GM15510 (cell line): ENCODE measurements around the gene ARHGEF35.
"Not testable (repeated sequence)": the region's sequence is repeated elsewhere in the genome, so short reads cannot be mapped to it uniquely, and the experiment has no call there.

Experiments used
- POLR2A ChIP-seq: IDR thresholded peaks from 3 replicates; pipeline ENCODE4 v1.6.1; 2011; ENCODE audit warnings: borderline replicate concordance; ENCODE audit not compliant: insufficient read length; ENCODE audit errors: extremely low read depth

The ARHGEF35 gene

DNA sequence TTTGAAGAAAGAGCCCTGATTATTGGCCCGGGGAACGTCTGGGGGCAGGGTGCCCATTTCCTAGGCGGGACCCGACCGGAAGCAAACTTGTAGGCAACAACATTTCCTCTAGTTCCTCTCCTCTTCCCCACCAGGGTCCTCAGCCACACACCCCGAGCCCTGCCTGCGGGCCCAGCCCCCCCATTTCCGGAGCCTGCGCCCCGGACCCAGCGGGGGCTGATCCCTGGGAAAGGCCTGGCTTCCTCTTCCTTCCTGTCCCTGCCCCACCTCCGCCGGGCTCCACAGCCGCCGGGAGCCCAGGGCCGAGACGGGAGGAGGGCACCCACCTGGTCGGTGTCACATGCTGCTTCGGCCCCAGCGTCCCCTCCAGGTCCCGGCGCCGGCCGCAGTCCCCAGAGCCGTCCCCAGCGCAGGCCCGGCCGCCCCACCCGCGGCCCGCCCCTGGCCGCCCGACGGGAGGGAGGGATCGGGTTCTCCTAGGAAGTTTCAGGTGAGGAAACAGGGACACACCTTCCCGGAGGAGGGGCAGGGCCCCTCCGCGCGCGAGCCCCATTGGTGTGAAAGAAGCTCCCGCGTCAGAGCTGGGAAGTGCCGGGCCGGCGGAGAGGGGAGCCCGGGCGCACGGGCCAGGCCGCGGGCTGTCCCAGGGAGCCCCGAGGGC is at the start of gene ARHGEF35:
Gene ARHGEF35, minus strand, starts transcription at position 622 of the 661 bp plus-strand sequence. CDS start 7,450 bp downstream, outside the sequence.
- not testable (repeated sequence) for TF ChIP-seq POLR2A

DNA sequence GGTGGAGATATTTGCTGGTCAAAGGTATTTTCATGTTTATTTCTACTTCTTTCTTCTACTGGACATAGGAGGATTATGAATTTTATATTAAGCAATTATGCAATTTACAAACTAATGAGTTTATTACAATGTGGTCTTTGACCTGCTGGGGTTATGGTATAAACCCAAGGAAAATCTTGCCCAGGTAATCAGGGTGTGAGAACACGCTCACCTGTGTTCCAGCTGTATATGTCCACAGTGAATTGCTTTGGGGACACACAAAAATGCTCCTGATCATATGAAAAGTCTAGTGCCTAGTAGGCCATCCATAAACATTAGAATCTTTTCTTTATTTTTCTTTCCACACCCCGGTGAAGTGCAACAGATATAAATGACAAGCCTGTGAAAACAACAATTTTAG is 43.7 kb upstream of the ARHGEF35 start, which contains the start of gene OR2A42:
Gene OR2A42, minus strand, starts transcription at position 241 of the 400 bp plus-strand sequence. CDS start 6,762 bp downstream, outside the sequence.
- not testable (repeated sequence) for TF ChIP-seq POLR2A

DNA sequence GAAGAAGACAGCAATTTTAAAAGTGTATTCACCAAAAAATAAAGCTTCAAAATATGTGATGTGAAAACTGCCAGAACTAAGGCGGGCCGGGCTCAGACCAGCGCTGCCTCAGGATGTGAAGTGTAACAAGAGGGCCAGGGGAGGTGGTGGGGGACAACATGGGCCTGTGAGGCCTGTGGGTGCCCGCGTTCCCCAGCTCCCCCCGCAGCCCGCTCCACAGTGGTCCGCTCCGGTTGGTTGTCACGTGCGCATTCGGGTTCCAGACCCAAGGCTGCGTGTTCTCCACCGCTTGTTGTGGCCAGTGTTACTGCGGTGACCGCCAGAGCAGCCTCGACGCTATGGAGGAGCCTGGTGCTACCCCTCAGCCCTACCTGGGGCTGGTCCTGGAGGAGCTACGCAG is 12.5 kb downstream of the ARHGEF35 start, which contains the start of gene CTAGE4:
Gene CTAGE4, plus strand, starts transcription at position 301 of the 400 bp plus-strand sequence. Its CDS starts 38 bp downstream, at position 339.
- TF ChIP-seq POLR2A: not testable (repeated sequence)

DNA sequence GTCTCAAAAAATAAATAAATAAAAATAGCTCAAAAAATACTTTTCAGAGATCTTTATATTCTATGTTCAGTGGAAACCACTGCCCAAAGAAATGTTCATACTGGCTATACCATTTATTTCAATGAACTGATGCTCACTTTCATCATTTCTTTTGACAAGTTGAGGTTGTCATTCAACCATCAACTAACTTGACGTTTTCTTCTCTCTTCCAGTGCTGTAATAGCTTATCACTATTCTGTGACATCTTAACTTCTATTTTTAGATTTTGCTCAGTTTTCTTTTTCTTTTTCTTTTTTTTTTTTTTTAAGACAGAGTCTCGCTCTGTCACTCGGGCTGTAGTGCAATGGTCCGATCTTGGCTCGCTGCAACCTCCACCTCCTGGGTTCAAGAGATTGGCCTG is 21.0 kb downstream of the ARHGEF35 start:
- no peak for TF ChIP-seq POLR2A

DNA sequence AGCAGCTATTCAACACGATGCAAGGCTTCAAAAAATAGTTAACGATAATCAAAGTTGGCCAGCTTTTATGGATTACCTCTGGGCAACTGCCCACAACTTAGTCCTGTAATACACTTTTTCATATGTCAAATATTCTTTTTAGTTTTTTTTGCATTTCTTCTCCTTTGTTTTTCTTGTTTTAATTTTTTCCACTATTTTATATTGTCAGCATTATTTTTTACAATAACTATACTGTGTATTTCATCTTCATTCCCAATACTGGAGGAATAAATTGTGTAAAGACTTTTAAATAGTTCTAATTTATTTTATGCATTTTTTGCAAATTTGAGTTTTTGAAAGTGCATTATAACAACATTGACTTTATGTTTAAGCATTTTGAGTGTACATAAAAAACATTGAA is 30.8 kb downstream of the ARHGEF35 start:
- TF ChIP-seq POLR2A: no peak

DNA sequence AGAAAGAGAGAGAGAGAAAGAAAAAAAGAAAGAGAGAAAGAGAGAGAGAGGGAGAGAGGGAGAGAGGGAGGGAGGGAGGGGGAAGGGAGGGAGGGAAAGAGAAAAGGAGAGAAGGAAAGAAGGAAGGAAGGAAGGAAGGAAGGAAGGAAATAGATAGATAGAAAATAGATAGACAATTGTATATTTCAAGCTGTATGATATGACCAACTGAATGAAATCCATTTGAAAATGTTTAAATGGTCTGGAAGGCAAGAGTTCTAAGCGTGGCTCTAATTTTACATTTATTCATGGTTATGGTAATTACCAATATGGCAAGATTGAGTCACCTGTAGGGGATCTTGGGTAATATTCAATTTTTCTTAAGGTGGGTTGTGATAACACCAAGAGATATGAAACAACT is 36.8 kb downstream of the ARHGEF35 start:
- TF ChIP-seq POLR2A: no peak

DNA sequence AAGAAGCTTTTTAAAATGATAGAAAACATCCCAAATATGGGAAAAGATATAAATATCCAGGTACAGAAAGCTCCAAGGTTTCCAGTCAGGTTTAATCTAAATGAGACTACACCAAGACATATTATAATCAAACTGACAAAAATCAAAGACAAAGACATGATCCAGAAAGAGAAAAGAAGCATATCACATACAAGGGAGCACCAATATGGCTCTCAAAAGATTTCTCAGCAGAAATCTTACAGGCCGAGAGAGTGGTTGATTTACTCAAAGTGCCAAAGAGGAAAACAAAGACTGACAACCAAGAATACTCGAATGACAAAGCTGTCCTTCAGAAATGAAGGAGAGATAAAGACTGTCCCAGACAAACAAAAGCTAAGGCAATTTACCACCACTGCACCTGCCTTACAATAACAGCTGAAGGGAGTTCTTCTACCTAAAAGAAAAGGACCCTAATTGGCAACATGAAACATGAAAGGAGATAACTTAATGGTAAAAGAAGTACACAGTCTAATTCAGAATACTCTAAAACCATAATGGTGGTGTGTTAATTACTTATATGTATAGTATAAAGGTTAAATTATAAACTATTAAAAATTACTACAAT is 47.3 kb downstream of the ARHGEF35 start:
- TF ChIP-seq POLR2A: no peak

DNA sequence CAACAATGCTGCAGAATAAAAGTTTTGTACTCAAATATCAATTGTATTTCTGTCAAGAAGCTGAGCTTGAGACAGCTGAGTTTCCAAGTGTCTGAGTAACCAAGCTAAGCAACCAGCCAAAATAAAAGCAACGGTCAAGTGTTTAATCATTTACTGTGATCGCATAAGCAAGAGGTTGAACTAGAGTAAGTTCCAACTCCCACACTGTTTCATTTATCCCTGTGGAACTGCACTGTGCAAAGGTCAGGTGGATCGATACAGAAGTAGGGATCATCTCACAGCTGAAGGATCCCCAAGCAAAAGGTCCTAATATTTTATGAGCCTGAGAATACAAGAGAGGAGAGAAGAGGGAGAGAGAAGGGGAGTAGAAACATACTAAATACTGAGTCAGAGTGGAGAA is 51.2 kb downstream of the ARHGEF35 start:
- TF ChIP-seq POLR2A: no peak

DNA sequence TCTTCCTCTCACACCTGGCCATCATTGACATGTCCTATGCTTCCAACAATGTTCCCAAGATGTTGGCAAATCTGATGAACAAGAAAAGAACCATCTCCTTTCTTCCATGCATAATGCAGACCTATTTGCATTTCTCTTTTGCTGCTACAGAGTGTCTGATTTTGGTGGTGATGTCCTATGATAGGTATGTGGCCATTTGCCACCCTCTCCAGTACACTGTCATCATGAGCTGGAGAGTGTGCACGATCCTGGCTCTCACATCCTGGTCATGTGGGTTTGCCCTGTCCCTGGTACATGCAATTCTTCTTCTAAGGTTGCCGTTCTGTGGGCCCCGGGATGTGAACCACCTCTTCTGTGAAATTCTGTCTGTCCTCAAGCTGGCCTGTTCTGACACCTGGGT is 53.4 kb downstream of the ARHGEF35 start:
- no peak for TF ChIP-seq POLR2A

DNA sequence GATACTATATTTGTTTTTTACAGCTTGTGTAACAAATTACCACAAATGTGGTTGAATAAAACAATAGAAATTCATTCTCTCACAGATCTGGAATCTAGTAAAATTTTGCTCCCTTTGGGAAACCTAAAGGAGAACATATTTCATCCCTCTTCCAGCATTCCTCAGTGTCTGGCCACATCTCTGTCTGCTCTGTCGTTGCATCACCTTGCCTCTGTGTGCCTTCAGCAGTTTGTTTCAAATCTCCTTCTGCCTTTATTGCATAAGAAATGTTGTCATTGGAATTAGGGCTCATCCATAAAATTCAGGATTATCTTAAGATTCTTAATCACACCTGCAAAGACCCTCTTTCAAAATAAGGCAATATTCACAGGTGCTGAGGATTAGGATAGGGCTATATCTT is 58.1 kb downstream of the ARHGEF35 start:
- TF ChIP-seq POLR2A: no peak
